ENCODE data around the gene FBXW11. TPM values are rescaled to one million over a fixed set of nuclear protein-coding genes. Genes with fewer than 3 reads are reported as not detected.
A peak's percentile ranks its signal among the peaks of the same experiment; 100 is the strongest.

Gene FBXW11
- total and polyA plus RNA-seq, 10 donors: 7.5 to 72.1 (median 54.7) TPM

GRCh38 chr5:171981847-171982246 lies 24.6 kb downstream of the FBXW11 start:
- peaks cover 3 to 77% (median 40%) of the 10 kb centered on the region in 6 donors for H3K4me1 ChIP-seq
- peaks cover 0 to 19% (median 0%) of the 10 kb centered on the region in 6 donors for H3K36me3 ChIP-seq
- no peak overlapping the region for H3K27ac ChIP-seq
- H3K9me3 ChIP-seq: peaks cover 0 to 37% (median 31%) of the 10 kb centered on the region in 8 donors
- no peak overlapping the region for H3K4me3 ChIP-seq
- intact Hi-C loops (cut with DNase I; ENCODE audit: low total_unique reads): no loop called here
- no peak for DNase-seq
- WGBS, 5 donors: 85 to 94% (median 93%) methylated on average over 2 of the region's 2 CpGs
- TF ChIP-seq POLR2A (IDR thresholded peaks at IDR 0.05) (no peak), POLR2AphosphoS5 (IDR thresholded peaks at IDR 0.05) (no peak), CTCF (IDR thresholded peaks at IDR 0.05 in 8 of 11, conservative IDR thresholded peaks at IDR 0.05 in 3 of 11) (no peak)
- H3K27me3 ChIP-seq (replicated peaks in 1 of 7): no peaks in the 10 kb centered on the region

GRCh38 chr5:171980792-171981191 lies 25.6 kb downstream of the FBXW11 start:
- Histone ChIP-seq H3K4me1 (peaks cover 7 to 78% (median 50%) of the 10 kb centered on the region in 6 donors), H3K27ac (no peak overlapping the region), H3K36me3 (peaks cover 0 to 12% (median 0%) of the 10 kb centered on the region in 6 donors), H3K27me3 (replicated peaks in 1 of 7) (no peaks in the 10 kb centered on the region), H3K4me3 (no peak overlapping the region), H3K9me3 (peaks cover 0 to 37% (median 31%) of the 10 kb centered on the region in 8 donors)
- TF ChIP-seq CTCF (IDR thresholded peaks at IDR 0.05 in 8 of 11, conservative IDR thresholded peaks at IDR 0.05 in 3 of 11) (no peak), POLR2AphosphoS5 (IDR thresholded peaks at IDR 0.05) (no peak), POLR2A (IDR thresholded peaks at IDR 0.05) (no peak)
- intact Hi-C loops (cut with DNase I; ENCODE audit: low total_unique reads): no loop called here
- 92 to 98% (median 96%) methylated on average over 3 of the region's 3 CpGs for WGBS, 5 donors
- DNase-seq: no peak

- DNase-seq: no peak
- Histone ChIP-seq H3K27ac (peak overlapping the region in 1 of 8 donors; percentile 72), H3K27me3 (replicated peaks in 1 of 7) (no peaks in the 10 kb centered on the region), H3K4me1 (peaks cover 7 to 78% (median 48%) of the 10 kb centered on the region in 6 donors), H3K36me3 (peaks cover 0 to 12% (median 0%) of the 10 kb centered on the region in 6 donors), H3K9me3 (peaks cover 0 to 37% (median 31%) of the 10 kb centered on the region in 8 donors), H3K4me3 (no peak overlapping the region)
- intact Hi-C loops (cut with DNase I; ENCODE audit: low total_unique reads): no loop called here
- 94 to 99% (median 97%) methylated on average over 8 of the region's 8 CpGs for WGBS, 5 donors
- TF ChIP-seq CTCF (IDR thresholded peaks at IDR 0.05 in 8 of 11, conservative IDR thresholded peaks at IDR 0.05 in 3 of 11) (no peak), POLR2A (IDR thresholded peaks at IDR 0.05) (no peak), POLR2AphosphoS5 (IDR thresholded peaks at IDR 0.05) (no peak)
Measured at GRCh38 chr5:171979606-171980005, 26.8 kb downstream of the FBXW11 start.

GRCh38 chr5:171978519-171978918 lies 27.9 kb downstream of the FBXW11 start:
- Histone ChIP-seq H3K4me3 (peak overlapping the region in 1 of 8 donors; percentile 14), H3K27me3 (replicated peaks in 1 of 7) (no peaks in the 10 kb centered on the region), H3K4me1 (peaks cover 7 to 77% (median 46%) of the 10 kb centered on the region in 6 donors), H3K9me3 (peaks cover 0 to 37% (median 31%) of the 10 kb centered on the region in 8 donors), H3K27ac (peak overlapping the region in 7 of 8 donors; percentile 17 to 75 (median 54)), H3K36me3 (peaks cover 0 to 12% (median 0%) of the 10 kb centered on the region in 6 donors)
- no peak for DNase-seq
- intact Hi-C loops (cut with DNase I; ENCODE audit: low total_unique reads): no loop called here
- WGBS, 5 donors: 52 to 73% (median 60%) methylated on average over 4 of the region's 4 CpGs
- TF ChIP-seq POLR2A (IDR thresholded peaks at IDR 0.05) (no peak), POLR2AphosphoS5 (IDR thresholded peaks at IDR 0.05) (no peak), CTCF (IDR thresholded peaks at IDR 0.05 in 8 of 11, conservative IDR thresholded peaks at IDR 0.05 in 3 of 11) (no peak)

Measured in spleen (tissue), 11 donors.